Fibroblast of lung (primary cell): ENCODE measurements around the gene HNRNPA3. TPM values are rescaled to one million over a fixed set of nuclear protein-coding genes. Genes with fewer than 3 reads are reported as not detected.

Source experiments
- DNase-seq, 2 donors: peaks; one replicate each; pipeline versions ENCODE4 v3.0.0 to v3.0.0-alpha.2; 2010; ENCODE audit warnings: low read depth in 2 of 2
- H2AFZ ChIP-seq: 2 replicates; pipeline ENCODE4 v1.5.1; 2012; ENCODE audit warnings: low read length, control low read depth, inconsistent platforms
- H3K27ac ChIP-seq: 2 replicates; pipeline ENCODE4 v1.5.1; 2011; ENCODE audit warnings: low read length, control low read depth; ENCODE audit not compliant: insufficient read depth
- H3K27me3 ChIP-seq: 2 replicates; pipeline ENCODE4 v1.5.1; 2011; ENCODE audit warnings: mild to moderate bottlenecking, low read length; ENCODE audit not compliant: control insufficient read depth, insufficient read depth
- H3K36me3 ChIP-seq: 2 replicates; pipeline ENCODE4 v1.5.1; 2011; ENCODE audit warnings: low read length; ENCODE audit not compliant: control insufficient read depth, insufficient read depth
- H3K4me1 ChIP-seq: 2 replicates; pipeline ENCODE4 v1.5.1; 2011; ENCODE audit warnings: low read length; ENCODE audit not compliant: control insufficient read depth, insufficient read depth; ENCODE audit errors: extremely low read depth
- H3K4me2 ChIP-seq: 2 replicates; pipeline ENCODE4 v1.5.1; 2011; ENCODE audit warnings: low read length, control low read depth; ENCODE audit not compliant: insufficient read depth; ENCODE audit errors: extremely low read depth
- H3K4me3 ChIP-seq, 4 experiments: fragments of 200-600 bp in 1 of 4; sonication (generic) in 1 of 4; replicated peaks in 1 of 4; 2 replicates each; pipeline ENCODE4 v1.5.1; 2011 to 2016; ENCODE audit warnings: low read length in 4 of 4, low read depth in 3 of 4, mild to moderate bottlenecking in 3 of 4, control low read depth in 2 of 4, inconsistent platforms in 1 of 4, mixed read lengths in 1 of 4; ENCODE audit not compliant: insufficient read depth in 1 of 4; ENCODE audit errors: control extremely low read depth in 1 of 4
- H3K79me2 ChIP-seq: 2 replicates; pipeline ENCODE4 v1.5.1; 2012; ENCODE audit warnings: mild to moderate bottlenecking, low read length, inconsistent platforms; ENCODE audit not compliant: control insufficient read depth, insufficient read depth
- H3K9ac ChIP-seq: 2 replicates; pipeline ENCODE4 v1.5.1; 2011; ENCODE audit warnings: mild to moderate bottlenecking, low read length, control low read depth; ENCODE audit not compliant: insufficient read depth
- H3K9me3 ChIP-seq: 2 replicates; pipeline ENCODE4 v1.5.1; 2012; ENCODE audit warnings: low read depth, low read length; ENCODE audit not compliant: control insufficient read depth, insufficient read depth
- H4K20me1 ChIP-seq: 2 replicates; pipeline ENCODE4 v1.5.1; 2011; ENCODE audit warnings: low read length; ENCODE audit not compliant: control insufficient read depth, insufficient read depth; ENCODE audit errors: extremely low read depth
- CTCF ChIP-seq, 2 donors: IDR thresholded peaks in 1 of 2; conservative IDR thresholded peaks in 1 of 2; 1 replicate in 1 of 2; 2 replicates in 1 of 2; pipeline ENCODE4 v1.5.1; 2011 to 2012; ENCODE audit warnings: low read length in 2 of 2, control low read depth in 1 of 2, inconsistent platforms in 1 of 2, low read depth in 1 of 2, mild to moderate bottlenecking in 1 of 2
- EZH2 ChIP-seq: IDR thresholded peaks from 2 replicates; pipeline ENCODE4 v1.5.1; 2012; ENCODE audit warnings: low read length, control low read depth, mild to moderate bottlenecking; ENCODE audit errors: missing control alignments
- polyA plus RNA-seq, 2 donors: library from polyadenylated mRNA; depleted of rRNA in 1 of 2; stranded (reverse) in 1 of 2; unstranded in 1 of 2; fragments of >200 nt; gene quantifications; 2 replicates each; pipeline ENCODE4 v1.2.1, GENCODE V29; 2011 to 2012; ENCODE audit warnings: missing spikeins in 1 of 2
- total RNA-seq: library from RNA; depleted of rRNA; stranded (reverse); fragments of >200 nt; gene quantifications from 2 replicates; pipeline ENCODE4 v1.2.1, GENCODE V29; 2014

HNRNPA3 gene
- total and polyA plus RNA-seq, 2 donors (not counting 1 experiment from before 2014, with no cell fraction given) = 34.5 to 81.2 TPM

- H3K27me3 ChIP-seq = no peaks in the 10 kb centered on the region
- H3K36me3 ChIP-seq = no peaks in the 10 kb centered on the region
- H3K9ac ChIP-seq = no peak overlapping the region
- no peak overlapping the region for H3K4me2 ChIP-seq
- no peak overlapping the region for H3K27ac ChIP-seq
- H3K4me3 ChIP-seq = no peak overlapping the region
- peaks cover 18% of the 10 kb centered on the region for H3K4me1 ChIP-seq
- no peak for DNase-seq
- no peak for TF ChIP-seq CTCF (conservative IDR thresholded peaks at IDR 0.05 in 1 of 2, IDR thresholded peaks at IDR 0.05 in 1 of 2; ENCODE audit: low read depth in 1 of 2, low read length in 2 of 2)
- TF ChIP-seq EZH2 = no peak
- peaks cover 13% of the 10 kb centered on the region for H4K20me1 ChIP-seq
- H3K9me3 ChIP-seq = no peaks in the 10 kb centered on the region
- H2AFZ ChIP-seq = no peak overlapping the region
- peaks cover 98% of the 10 kb centered on the region for H3K79me2 ChIP-seq
Measured at GRCh38 chr2:177256695-177257094, 44.1 kb downstream of the HNRNPA3 start.

GRCh38 chr2:177257471-177257870 is 44.9 kb downstream of the HNRNPA3 start:
- Histone ChIP-seq H3K9me3 (no peaks in the 10 kb centered on the region), H3K4me3 (no peak overlapping the region), H3K4me2 (no peak overlapping the region), H3K79me2 (peaks cover 99% of the 10 kb centered on the region), H3K36me3 (no peaks in the 10 kb centered on the region), H3K27me3 (no peaks in the 10 kb centered on the region), H2AFZ (no peak overlapping the region), H3K4me1 (peaks cover 15% of the 10 kb centered on the region), H3K9ac (no peak overlapping the region), H3K27ac (no peak overlapping the region), H4K20me1 (peaks cover 13% of the 10 kb centered on the region)
- no peak for DNase-seq
- TF ChIP-seq CTCF (conservative IDR thresholded peaks at IDR 0.05 in 1 of 2, IDR thresholded peaks at IDR 0.05 in 1 of 2; ENCODE audit: low read depth in 1 of 2, low read length in 2 of 2) (no peak), EZH2 (no peak)

- Histone ChIP-seq H3K27ac (no peak overlapping the region), H3K4me2 (no peak overlapping the region), H2AFZ (no peak overlapping the region), H3K79me2 (peaks cover 99% of the 10 kb centered on the region), H3K9me3 (no peaks in the 10 kb centered on the region), H3K4me3 (no peak overlapping the region), H3K36me3 (no peaks in the 10 kb centered on the region), H3K4me1 (peaks cover 9% of the 10 kb centered on the region), H3K9ac (no peak overlapping the region), H4K20me1 (peaks cover 10% of the 10 kb centered on the region), H3K27me3 (no peaks in the 10 kb centered on the region)
- no peak for DNase-seq
- TF ChIP-seq CTCF (conservative IDR thresholded peaks at IDR 0.05 in 1 of 2, IDR thresholded peaks at IDR 0.05 in 1 of 2; ENCODE audit: low read depth in 1 of 2, low read length in 2 of 2) (no peak), EZH2 (no peak)
Measured at GRCh38 chr2:177258059-177258458, 45.5 kb downstream of the HNRNPA3 start.
